DOHH2 (cell line): ENCODE data around the gene SMPD3.

Experiments used
- CTCF ChIP-seq: fragments of 200-600 bp; sonication (generic); IDR thresholded peaks from one replicate; pipeline ENCODE4 v1.5.1; 2014; ENCODE audit warnings: antibody characterized with exemption, mild to moderate bottlenecking, low read depth, low read length; ENCODE audit not compliant: poor library complexity, severe bottlenecking
- EZH2phosphoT487 ChIP-seq: fragments of 200-600 bp; sonication (generic); IDR thresholded peaks from 2 replicates; pipeline ENCODE4 v1.6.1; 2017; ENCODE audit warnings: borderline replicate concordance, mild to moderate bottlenecking, antibody characterized with exemption, low read length, moderate library complexity, mixed read lengths

DNA sequence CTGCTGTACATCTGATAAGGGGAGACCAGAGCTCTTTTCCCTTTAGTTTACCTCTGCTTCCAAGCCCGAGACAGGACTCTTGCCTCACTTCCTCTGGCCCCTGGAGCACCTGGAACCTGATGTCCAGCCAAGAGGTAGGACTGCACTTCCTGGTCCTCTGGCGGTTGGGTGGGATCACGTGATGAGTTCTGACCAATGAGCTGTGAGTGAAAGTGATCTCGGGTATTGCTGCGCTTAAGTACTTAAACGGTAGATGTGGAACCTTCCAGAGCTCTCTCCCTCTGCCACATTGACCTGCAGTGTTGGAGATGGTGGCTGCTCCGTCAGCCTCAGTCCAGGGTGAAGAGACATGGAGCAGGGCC lies 67.0 kb downstream of the SMPD3 start:
- TF ChIP-seq CTCF = no peak
- no peak for TF ChIP-seq EZH2phosphoT487
